Activated naive CD8-positive, alpha-beta T cell treated with anti-CD3 and anti-CD28 coated beads, Interleukin-2, amount 50 U/mL, for 24 hours (primary cell): ENCODE results near the gene P2RY6.

ENCODE experiments used
- ATAC-seq: fragments of 150-1000 bp; cut with Tn5 transposase; one replicate; pipeline ENCODE4 v1.10.0; 2021
- DNase-seq: peaks from one replicate; pipeline ENCODE4 v3.0.0; 2021
- H3K27ac Mint-ChIP-seq: one replicate; pipeline ENCODE4 v1.8.0; 2021; ENCODE audit warnings: mild to moderate bottlenecking, mixed read lengths
- H3K27me3 Mint-ChIP-seq: one replicate; pipeline ENCODE4 v1.8.0; 2021; ENCODE audit warnings: mixed read lengths
- H3K36me3 Mint-ChIP-seq: one replicate; pipeline ENCODE4 v1.8.0; 2021; ENCODE audit warnings: low read depth, mixed read lengths
- H3K4me1 Mint-ChIP-seq: one replicate; pipeline ENCODE4 v1.8.0; 2021; ENCODE audit warnings: mixed read lengths
- H3K4me3 Mint-ChIP-seq: one replicate; pipeline ENCODE4 v1.8.0; 2021; ENCODE audit warnings: mild to moderate bottlenecking, moderate library complexity, mixed read lengths
- H3K9me3 Mint-ChIP-seq: one replicate; pipeline ENCODE4 v1.8.0; 2021; ENCODE audit warnings: mixed read lengths

P2RY6 gene

DNA sequence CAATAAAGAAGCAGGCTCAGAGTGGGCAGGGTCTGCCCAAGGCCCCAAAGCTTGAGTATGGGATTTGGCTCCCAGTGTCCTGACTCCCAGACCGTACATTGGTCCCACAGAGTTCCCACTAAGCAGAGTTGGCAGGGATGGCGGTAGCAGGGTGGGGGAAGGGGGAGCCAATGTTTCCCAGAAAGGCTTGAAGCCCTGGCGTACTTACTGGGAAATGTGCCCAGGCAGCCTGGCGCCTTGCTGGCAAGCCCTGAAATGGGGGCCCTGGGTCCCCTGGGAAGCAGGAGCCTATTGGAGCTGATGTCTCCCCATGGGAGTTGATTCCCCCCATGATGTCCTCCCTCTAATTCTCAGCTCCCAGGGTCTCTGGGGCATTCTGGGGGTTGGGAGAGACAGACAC lies 45.2 kb downstream of the P2RY6 start:
- no peak for ATAC-seq
- Mint-ChIP-seq H3K36me3 (no peaks in the 10 kb centered on the region), H3K4me3 (no peak overlapping the region), H3K4me1 (peaks cover 9% of the 10 kb centered on the region), H3K27me3 (no peaks in the 10 kb centered on the region), H3K27ac (no peak overlapping the region), H3K9me3 (no peaks in the 10 kb centered on the region)
- no peak for DNase-seq

DNA sequence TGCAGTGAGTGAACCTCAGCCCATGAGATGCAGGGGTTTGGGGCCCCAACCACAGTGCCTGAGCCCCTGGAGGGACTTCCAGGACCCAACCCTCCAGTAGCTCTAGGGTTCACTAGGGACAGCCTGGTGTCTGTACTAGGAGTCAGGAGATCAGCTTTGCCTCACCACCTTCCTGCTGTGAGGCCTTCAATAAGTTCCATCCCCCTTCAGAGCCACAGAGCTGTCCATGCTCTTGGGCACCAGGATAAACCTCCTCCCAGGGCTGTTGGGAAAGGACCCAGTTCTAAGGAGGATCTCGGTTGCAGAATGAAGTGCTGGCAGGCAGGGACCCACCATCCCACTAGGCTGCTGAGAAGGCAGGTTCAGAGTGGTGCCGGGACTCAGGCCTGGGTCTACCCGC lies 45.7 kb downstream of the P2RY6 start:
- H3K36me3 Mint-ChIP-seq: no peaks in the 10 kb centered on the region

DNA sequence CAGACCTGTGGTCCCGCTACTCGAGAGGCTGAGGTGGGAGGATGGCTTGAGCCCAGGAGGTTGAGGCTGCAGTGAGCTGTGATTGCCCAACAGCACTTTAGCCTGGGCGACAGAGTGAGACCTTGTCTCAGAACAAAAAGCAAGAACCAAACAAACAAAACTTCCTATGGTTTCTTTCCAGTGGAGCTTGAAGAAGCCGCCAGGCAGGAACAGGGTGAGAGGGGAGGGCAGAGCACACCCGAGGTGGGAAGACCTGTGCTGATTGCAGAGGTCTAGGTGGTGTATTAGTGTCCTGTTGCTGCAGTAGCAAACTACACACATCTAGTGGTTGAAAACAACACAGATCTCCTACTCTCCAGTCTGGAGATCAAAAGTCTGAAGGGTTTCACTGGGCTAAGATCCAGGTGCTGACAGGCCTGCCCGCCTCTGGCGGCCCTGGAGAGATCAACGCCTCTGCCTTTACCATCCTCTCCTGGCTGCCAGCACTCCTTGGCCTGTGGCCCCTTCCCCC lies 46.4 kb downstream of the P2RY6 start:
- Mint-ChIP-seq H3K27me3 (no peaks in the 10 kb centered on the region), H3K27ac (no peak overlapping the region), H3K4me3 (no peak overlapping the region), H3K9me3 (no peaks in the 10 kb centered on the region), H3K4me1 (peaks cover 9% of the 10 kb centered on the region), H3K36me3 (no peaks in the 10 kb centered on the region)
- DNase-seq (no peak), ATAC-seq (no peak)

More for the DNA sequence above, 45.7 kb downstream of the P2RY6 start:
- Mint-ChIP-seq H3K27ac (no peak overlapping the region), H3K4me3 (no peak overlapping the region), H3K4me1 (peaks cover 9% of the 10 kb centered on the region), H3K27me3 (no peaks in the 10 kb centered on the region), H3K9me3 (no peaks in the 10 kb centered on the region)
- no peak for DNase-seq
- no peak for ATAC-seq

- Mint-ChIP-seq H3K9me3 (no peaks in the 10 kb centered on the region), H3K27me3 (no peaks in the 10 kb centered on the region), H3K27ac (no peak overlapping the region), H3K36me3 (no peaks in the 10 kb centered on the region), H3K4me1 (peaks cover 9% of the 10 kb centered on the region), H3K4me3 (no peak overlapping the region)
- no peak for DNase-seq
- no peak for ATAC-seq
Measured at GRCh38 chr11:73320763-73321603, 48.8 kb downstream of the P2RY6 start.

DNA sequence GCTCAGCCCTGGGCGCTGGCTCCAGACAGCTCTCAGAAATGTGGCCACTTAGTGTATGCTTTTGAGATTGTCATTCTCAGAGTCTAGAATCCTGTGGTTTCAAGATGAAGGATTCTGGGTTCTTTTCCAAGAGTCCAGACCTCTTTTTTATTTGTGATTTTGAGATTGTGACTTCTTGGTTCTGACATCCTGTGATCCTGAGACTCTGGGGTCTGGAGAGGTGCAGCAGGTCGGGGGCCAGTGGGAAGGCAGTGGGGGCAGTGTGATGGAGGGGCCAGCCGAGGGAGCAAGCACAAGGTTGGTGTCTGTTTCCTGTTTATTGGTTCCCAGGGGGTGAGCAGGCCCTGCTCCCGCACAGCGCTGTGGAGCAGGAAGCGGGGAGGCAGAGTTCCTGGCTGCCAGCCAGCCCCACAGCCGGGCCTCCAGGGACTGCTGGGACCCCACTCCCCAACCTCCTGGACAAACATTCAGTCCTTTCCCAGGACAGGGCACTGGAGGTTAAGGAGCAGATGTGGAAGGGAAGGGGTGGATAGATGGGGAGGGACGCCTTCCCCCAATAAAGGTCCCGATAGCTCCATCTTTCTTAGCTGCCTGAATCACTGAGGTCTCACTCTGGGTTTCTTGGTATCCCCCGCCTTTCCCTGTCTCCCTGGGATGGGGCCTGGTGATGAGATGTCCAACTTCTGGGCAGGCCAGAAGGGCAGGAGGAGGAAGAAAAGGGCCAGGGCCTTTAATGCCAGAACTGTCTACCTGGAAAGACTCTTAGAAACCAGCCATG lies 49.7 kb downstream of the P2RY6 start:
- Mint-ChIP-seq H3K4me1 (peaks cover 9% of the 10 kb centered on the region), H3K9me3 (no peaks in the 10 kb centered on the region), H3K27ac (no peak overlapping the region), H3K4me3 (no peak overlapping the region), H3K27me3 (no peaks in the 10 kb centered on the region), H3K36me3 (no peaks in the 10 kb centered on the region)
- DNase-seq: no peak
- ATAC-seq: no peak

- Mint-ChIP-seq H3K27me3 (no peaks in the 10 kb centered on the region), H3K9me3 (no peaks in the 10 kb centered on the region), H3K4me1 (peaks cover 9% of the 10 kb centered on the region), H3K4me3 (no peak overlapping the region), H3K27ac (no peak overlapping the region), H3K36me3 (no peaks in the 10 kb centered on the region)
- DNase-seq: no peak
- no peak for ATAC-seq
Measured at GRCh38 chr11:73322382-73323306, 50.5 kb downstream of the P2RY6 start.

- Mint-ChIP-seq H3K9me3 (no peaks in the 10 kb centered on the region), H3K27ac (no peak overlapping the region), H3K4me1 (peaks cover 9% of the 10 kb centered on the region), H3K27me3 (no peaks in the 10 kb centered on the region), H3K36me3 (no peaks in the 10 kb centered on the region), H3K4me3 (no peak overlapping the region)
- ATAC-seq (no peak), DNase-seq (no peak)
Measured at GRCh38 chr11:73323464-73323863, 51.3 kb downstream of the P2RY6 start.

DNA sequence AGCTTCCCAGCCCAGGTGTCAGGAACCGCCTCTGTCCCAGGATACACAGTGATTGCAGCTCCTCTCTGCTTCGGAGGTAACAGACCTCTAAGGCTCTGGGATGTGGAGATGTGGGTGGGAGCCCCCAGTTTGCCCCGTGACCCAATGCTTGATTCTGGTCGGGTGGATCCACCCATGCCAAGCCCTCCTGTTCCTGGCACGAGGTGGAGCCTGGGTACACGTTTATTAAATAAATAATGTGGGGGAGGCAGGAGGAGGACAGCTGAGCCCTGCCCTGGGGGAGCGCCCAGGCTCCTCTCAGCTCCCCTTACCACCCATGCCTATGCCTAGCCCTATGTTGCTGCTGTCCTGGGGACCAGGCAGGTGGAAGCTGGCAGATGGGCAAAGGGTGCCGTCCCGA lies 52.0 kb downstream of the P2RY6 start:
- Mint-ChIP-seq H3K4me3 (no peak overlapping the region), H3K4me1 (peaks cover 9% of the 10 kb centered on the region), H3K9me3 (no peaks in the 10 kb centered on the region), H3K27ac (no peak overlapping the region), H3K36me3 (no peaks in the 10 kb centered on the region), H3K27me3 (no peaks in the 10 kb centered on the region)
- ATAC-seq: no peak
- no peak for DNase-seq

DNA sequence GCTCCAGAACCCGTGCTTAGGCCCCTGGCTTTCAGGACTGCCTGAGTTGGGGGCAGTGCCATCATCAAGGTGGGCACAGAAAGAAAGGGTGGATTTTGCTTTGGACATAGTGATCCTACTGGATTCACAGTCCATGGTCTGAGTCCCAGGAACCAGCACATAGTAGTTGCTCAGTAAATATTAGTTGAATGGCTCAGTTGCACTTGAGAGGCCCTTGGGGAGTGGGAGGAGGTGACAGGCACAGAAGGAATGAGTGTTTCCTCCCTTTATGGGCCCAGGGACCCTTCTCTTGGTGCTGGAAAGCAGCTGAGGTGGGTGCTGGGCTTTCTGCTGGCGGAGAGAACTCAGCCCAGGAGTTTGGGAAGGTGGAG lies 52.5 kb downstream of the P2RY6 start:
- ATAC-seq (no peak), DNase-seq (no peak)
- Mint-ChIP-seq H3K4me3 (no peak overlapping the region), H3K36me3 (no peaks in the 10 kb centered on the region), H3K4me1 (peaks cover 9% of the 10 kb centered on the region), H3K27me3 (no peaks in the 10 kb centered on the region), H3K9me3 (no peaks in the 10 kb centered on the region), H3K27ac (peak overlapping the region; percentile 10)

DNA sequence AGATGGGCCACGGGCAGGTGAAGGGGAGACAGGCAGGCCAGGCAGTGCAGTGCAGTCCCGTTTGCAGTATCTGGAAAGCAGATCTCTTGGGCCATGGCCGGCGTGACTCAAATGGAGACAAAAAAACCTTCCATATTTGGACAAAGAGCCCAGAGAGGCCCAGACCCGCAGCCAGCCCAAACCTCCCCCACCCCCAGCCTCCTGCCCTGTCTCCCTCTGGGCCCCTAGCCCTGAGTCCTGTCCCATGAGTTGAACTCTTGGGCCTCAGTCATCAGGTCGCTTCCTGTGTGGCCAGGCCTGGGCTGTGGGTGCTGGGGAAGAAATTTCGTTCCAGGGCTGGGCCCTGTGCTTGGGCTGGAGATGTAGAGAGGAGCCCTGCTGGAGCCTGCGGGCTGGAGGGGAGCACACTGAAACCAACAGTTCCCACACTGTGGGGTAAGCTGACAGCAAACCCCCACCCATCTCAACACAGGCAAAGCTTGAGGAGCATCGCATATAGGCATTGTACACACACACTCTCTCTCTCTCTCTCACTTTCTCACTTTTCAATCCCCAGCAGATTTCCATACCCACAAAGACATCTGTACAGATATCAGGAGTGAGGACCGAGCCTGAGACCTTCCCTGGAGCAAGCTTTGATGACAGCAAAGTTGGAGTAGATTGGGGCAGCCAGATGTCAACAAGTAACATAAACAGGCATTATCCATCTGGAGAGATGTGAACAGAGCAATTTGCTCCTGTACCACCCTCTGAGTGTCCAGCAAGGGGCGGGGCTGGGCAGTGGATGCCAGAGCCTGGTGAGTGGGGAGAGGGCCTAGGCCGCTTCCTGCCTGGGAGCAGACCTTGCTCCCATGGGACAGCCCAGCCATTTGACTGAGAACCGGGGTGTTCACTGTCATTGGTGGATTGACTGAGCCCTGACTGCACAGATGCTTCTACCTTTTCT lies 53.2 kb downstream of the P2RY6 start:
- DNase-seq (no peak), ATAC-seq (no peak)
- no peaks in the 10 kb centered on the region for H3K9me3 Mint-ChIP-seq
- no peak overlapping the region for H3K27ac Mint-ChIP-seq
- no peaks in the 10 kb centered on the region for H3K36me3 Mint-ChIP-seq
- no peak overlapping the region for H3K4me3 Mint-ChIP-seq
- no peaks in the 10 kb centered on the region for H3K27me3 Mint-ChIP-seq
- peaks cover 9% of the 10 kb centered on the region for H3K4me1 Mint-ChIP-seq

DNA sequence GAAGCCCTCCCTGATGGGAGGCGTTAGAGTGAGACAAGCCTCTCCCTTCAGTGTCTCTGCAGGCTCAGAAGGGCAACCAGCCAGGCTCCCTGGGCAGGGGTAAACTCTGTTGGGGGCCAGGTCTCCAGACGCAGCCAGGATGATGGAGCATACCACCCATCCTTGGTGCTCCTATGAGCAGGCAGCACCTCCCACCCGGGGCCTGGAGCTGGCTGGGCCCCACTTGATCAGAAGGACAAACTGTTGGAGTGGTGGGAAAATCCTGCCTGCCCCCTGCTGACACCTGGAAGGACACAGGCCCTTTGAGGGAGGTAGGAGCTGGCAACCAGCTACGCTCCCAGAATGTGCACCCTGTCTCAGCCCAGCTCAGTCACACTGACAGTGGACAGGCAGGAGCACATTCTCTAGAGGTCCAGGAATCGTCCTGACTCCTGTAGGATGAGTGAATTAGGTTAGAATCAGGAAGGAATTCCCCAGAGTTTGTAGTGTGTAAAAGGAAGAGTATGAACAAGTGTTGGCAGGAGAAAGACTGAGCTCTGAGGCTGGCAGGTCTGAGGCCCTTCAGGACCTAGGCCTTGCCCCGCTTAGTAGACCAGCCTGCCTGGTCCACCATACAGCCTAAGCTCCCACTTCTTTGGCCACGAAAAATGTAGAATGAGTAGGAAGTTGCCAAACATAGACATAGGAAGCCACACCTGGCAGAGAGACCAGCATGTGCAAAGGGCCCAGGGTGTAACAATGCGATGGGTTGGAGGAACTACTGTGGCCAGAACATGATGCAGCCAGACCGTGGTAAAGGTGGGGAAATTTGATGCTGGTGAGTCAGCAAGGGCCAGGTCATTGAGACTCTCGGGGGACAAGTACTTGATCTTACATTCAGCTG lies 55.0 kb downstream of the P2RY6 start:
- no peaks in the 10 kb centered on the region for H3K27me3 Mint-ChIP-seq
- no peak overlapping the region for H3K4me3 Mint-ChIP-seq
- H3K4me1 Mint-ChIP-seq: peaks cover 2% of the 10 kb centered on the region
- ATAC-seq (peak; percentile 65), DNase-seq (no peak)
- H3K27ac Mint-ChIP-seq: no peak overlapping the region
- H3K36me3 Mint-ChIP-seq: no peaks in the 10 kb centered on the region
- H3K9me3 Mint-ChIP-seq: no peaks in the 10 kb centered on the region

DNA sequence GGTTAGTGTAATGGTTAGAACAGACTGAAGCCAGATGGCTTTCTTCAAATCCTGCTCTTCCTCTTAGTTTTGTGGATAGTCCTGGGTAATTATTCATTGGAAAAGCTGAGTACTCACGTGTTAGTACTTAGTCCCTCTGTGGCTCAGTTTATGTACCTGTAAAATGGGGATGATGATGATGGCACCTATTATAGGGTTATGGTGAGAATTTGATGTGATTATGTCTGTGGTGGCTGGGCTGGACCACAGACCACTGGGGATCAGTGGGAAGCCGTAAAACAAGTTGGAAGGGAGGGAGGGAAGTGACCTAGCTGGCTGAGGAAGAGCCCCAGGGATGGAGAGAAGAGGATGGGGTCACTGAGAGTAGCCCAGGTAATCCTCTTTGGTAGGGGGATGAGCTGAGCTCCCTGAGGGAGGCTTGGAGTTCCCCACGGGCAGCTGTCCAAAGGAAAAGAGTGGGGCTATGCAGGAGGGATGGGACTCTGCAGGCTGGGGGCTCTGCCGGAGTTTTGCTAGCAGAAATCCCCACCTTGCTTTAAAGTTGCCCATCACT lies 55.8 kb downstream of the P2RY6 start:
- Mint-ChIP-seq H3K36me3 (no peaks in the 10 kb centered on the region), H3K27me3 (no peaks in the 10 kb centered on the region)

More for the DNA sequence above, 55.8 kb downstream of the P2RY6 start:
- no peaks in the 10 kb centered on the region for H3K9me3 Mint-ChIP-seq
- no peak overlapping the region for H3K27ac Mint-ChIP-seq
- no peak overlapping the region for H3K4me3 Mint-ChIP-seq
- DNase-seq (no peak), ATAC-seq (no peak)
- no peaks in the 10 kb centered on the region for H3K4me1 Mint-ChIP-seq
